ENCODE data around the gene EPO.

Gene EPO

DNA sequence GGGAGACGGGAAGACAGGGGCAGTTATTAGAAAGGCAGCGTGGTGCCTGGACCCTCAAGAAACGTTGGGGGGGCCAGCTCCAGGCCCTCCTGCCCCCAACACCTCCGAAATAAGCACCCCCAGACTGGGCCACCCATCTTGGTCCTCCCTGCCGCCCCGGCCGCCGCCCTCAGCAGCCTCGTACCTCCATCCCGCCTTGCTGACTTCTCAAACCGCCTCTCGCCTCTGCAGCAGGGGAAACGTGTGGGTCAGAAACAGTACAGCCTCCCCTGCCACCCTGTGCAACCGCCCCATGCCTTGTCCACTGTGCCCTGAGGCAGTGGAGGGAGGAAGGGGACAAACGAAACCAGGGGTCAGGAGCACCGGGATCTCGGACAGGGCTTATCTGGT lies 33.5 kb upstream of the EPO start:
- Histone ChIP-seq H3K27me3 (ENCODE audit: insufficient read depth, poor library complexity, severe bottlenecking) (no peaks in the 10 kb centered on the region), H3K27ac (replicated peaks) (no peak overlapping the region), H3K4me3 (replicated peaks; ENCODE audit: insufficient read depth, low read length) (no peak overlapping the region)
- TF ChIP-seq POLR2AphosphoS5 (IDR thresholded peaks at IDR 0.05; ENCODE audit: low read depth) (no peak), GABPA (IDR thresholded peaks at IDR 0.05; ENCODE audit: low read depth) (no peak), SPI1 (IDR thresholded peaks at IDR 0.05; ENCODE audit: borderline replicate concordance, low read depth) (no peak)
- TF ChIP-seq, protein P1, sequence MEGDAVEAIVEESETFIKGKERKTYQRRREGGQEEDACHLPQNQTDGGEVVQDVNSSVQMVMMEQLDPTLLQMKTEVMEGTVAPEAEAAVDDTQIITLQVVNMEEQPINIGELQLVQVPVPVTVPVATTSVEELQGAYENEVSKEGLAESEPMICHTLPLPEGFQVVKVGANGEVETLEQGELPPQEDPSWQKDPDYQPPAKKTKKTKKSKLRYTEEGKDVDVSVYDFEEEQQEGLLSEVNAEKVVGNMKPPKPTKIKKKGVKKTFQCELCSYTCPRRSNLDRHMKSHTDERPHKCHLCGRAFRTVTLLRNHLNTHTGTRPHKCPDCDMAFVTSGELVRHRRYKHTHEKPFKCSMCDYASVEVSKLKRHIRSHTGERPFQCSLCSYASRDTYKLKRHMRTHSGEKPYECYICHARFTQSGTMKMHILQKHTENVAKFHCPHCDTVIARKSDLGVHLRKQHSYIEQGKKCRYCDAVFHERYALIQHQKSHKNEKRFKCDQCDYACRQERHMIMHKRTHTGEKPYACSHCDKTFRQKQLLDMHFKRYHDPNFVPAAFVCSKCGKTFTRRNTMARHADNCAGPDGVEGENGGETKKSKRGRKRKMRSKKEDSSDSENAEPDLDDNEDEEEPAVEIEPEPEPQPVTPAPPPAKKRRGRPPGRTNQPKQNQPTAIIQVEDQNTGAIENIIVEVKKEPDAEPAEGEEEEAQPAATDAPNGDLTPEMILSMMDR (IDR thresholded peaks at IDR 0.05; ENCODE audit: insufficient read depth, low read length): no peak
- TF ChIP-seq, protein P2, sequence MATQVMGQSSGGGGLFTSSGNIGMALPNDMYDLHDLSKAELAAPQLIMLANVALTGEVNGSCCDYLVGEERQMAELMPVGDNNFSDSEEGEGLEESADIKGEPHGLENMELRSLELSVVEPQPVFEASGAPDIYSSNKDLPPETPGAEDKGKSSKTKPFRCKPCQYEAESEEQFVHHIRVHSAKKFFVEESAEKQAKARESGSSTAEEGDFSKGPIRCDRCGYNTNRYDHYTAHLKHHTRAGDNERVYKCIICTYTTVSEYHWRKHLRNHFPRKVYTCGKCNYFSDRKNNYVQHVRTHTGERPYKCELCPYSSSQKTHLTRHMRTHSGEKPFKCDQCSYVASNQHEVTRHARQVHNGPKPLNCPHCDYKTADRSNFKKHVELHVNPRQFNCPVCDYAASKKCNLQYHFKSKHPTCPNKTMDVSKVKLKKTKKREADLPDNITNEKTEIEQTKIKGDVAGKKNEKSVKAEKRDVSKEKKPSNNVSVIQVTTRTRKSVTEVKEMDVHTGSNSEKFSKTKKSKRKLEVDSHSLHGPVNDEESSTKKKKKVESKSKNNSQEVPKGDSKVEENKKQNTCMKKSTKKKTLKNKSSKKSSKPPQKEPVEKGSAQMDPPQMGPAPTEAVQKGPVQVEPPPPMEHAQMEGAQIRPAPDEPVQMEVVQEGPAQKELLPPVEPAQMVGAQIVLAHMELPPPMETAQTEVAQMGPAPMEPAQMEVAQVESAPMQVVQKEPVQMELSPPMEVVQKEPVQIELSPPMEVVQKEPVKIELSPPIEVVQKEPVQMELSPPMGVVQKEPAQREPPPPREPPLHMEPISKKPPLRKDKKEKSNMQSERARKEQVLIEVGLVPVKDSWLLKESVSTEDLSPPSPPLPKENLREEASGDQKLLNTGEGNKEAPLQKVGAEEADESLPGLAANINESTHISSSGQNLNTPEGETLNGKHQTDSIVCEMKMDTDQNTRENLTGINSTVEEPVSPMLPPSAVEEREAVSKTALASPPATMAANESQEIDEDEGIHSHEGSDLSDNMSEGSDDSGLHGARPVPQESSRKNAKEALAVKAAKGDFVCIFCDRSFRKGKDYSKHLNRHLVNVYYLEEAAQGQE (IDR thresholded peaks at IDR 0.05; ENCODE audit: insufficient replicate concordance, low read depth): no peak
- no peak for DNase-seq (ENCODE audit: low read depth in 1 of 2, low spot score in 1 of 2)

DNA sequence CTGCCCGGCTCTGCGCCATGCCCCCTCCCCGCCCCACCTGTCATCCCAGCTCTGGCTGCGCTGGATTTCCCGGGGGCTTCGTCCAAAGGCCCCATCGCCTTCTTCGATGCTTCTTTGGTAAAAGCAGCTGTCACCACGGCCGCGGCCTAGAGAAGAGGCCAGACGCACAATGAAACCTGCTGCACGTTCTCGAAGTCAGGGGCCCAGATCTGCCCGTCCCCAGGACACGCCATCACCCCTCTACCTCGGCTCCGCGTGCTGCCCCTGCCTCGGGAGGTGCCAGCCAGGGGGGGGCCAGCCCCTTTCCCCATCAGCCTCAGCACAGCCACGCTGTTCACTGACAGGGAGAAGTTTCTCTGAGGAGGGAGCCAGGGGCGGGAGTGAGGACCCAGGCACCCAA lies 33.0 kb upstream of the EPO start:
- Histone ChIP-seq H3K27ac (replicated peaks) (no peak overlapping the region), H3K4me3 (replicated peaks; ENCODE audit: insufficient read depth, low read length) (no peak overlapping the region), H3K27me3 (ENCODE audit: insufficient read depth, poor library complexity, severe bottlenecking) (no peaks in the 10 kb centered on the region)
- DNase-seq (ENCODE audit: low read depth in 1 of 2, low spot score in 1 of 2): no peak
- TF ChIP-seq SPI1 (IDR thresholded peaks at IDR 0.05; ENCODE audit: borderline replicate concordance, low read depth): no peak

DNA sequence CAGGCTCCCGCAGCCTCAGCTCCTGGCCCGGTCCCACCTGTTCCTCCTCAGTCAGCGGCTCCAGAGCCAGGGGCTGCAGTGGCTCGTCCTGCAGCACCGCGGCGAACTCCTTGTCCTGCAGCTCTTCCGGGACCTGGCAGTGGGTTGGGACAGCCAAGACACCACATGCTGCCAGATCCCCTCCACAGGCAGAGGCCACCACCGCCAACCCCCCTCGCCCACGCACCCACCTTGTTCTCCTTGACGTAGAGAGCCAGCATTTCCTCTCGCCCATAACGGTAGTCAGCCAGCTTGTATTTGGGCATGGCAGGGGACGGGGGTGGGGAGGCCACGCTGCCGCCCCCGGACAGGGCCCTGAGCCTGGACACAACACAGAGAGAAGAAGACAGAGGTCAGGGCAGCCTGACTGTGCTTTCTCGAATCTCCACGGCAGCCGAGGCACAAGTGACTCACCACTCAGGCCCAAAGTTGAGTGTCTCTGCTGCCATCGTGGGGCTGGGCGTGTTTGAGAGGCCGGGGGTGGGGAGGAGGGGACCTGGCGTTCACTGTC lies 32.4 kb upstream of the EPO start:
- Histone ChIP-seq H3K27ac (replicated peaks) (no peak overlapping the region), H3K27me3 (ENCODE audit: insufficient read depth, poor library complexity, severe bottlenecking) (no peaks in the 10 kb centered on the region), H3K4me3 (replicated peaks; ENCODE audit: insufficient read depth, low read length) (no peak overlapping the region)
- TF ChIP-seq POLR2AphosphoS5 (IDR thresholded peaks at IDR 0.05; ENCODE audit: low read depth) (no peak), GABPA (IDR thresholded peaks at IDR 0.05; ENCODE audit: low read depth) (no peak), SPI1 (IDR thresholded peaks at IDR 0.05; ENCODE audit: borderline replicate concordance, low read depth) (no peak)
- TF ChIP-seq, protein P2 (IDR thresholded peaks at IDR 0.05; ENCODE audit: insufficient replicate concordance, low read depth): no peak
- TF ChIP-seq, protein P1 (IDR thresholded peaks at IDR 0.05; ENCODE audit: insufficient read depth, low read length): no peak
- DNase-seq (ENCODE audit: low read depth in 1 of 2, low spot score in 1 of 2): no peak

DNA sequence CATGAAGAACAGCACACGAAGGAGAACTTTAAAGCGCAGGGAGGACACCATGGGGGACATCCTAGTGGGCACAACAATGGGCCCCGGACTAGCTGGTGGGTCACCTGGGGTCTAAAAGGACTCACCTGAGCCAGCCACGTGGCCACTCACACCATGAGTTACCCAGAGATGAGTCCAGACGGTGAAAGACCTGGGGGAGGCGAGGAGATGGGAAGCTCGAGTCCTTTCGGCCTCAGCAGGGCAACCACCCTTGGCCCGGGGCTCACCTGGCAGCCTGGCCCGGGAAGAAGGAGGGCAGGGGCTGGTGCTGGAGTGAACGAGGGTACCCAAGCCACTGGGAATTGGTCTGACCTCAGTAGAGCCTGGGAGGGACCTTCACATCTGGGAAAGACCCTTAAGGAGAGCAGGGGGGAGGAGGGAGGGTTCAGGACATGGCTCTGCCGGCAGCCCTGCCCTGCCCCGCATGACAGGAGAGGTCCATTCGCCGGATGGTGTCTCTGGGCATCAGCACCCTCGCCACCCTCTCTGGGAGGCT lies 31.9 kb upstream of the EPO start:
- no peak overlapping the region for H3K4me3 ChIP-seq (replicated peaks; ENCODE audit: insufficient read depth, low read length)
- no peak overlapping the region for H3K27ac ChIP-seq (replicated peaks)
- H3K27me3 ChIP-seq (ENCODE audit: insufficient read depth, poor library complexity, severe bottlenecking): no peaks in the 10 kb centered on the region
- TF ChIP-seq POLR2AphosphoS5 (IDR thresholded peaks at IDR 0.05; ENCODE audit: low read depth) (no peak), SPI1 (IDR thresholded peaks at IDR 0.05; ENCODE audit: borderline replicate concordance, low read depth) (no peak), GABPA (IDR thresholded peaks at IDR 0.05; ENCODE audit: low read depth) (no peak)
- TF ChIP-seq, protein P2 (IDR thresholded peaks at IDR 0.05; ENCODE audit: insufficient replicate concordance, low read depth): no peak
- TF ChIP-seq, protein P1 (IDR thresholded peaks at IDR 0.05; ENCODE audit: insufficient read depth, low read length): no peak
- DNase-seq (ENCODE audit: low read depth in 1 of 2, low spot score in 1 of 2): no peak
